ENCODE data around the gene DPH2.

DNA sequence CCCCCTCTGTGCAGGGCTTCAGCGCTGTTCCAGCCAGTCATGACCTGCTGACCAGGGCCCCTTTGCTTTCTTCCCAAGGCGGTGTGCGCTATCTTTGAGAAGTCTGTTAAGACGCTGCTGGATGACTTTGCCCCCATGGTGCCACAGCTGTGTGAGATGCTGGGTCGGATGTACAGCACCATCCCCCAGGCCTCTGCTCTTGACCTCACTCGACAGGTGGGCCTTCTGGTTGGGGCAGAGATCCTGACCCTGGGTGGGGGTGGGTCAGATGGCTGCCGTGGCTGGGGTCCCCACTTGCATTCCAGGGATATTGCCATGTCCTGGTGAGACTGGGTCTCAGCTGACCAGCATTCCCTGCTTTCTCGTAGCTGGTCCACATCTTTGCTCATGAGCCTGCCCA lies 9.0 kb upstream of the DPH2 start:
- no peak for TF ChIP-seq POLR2A (IDR thresholded peaks at IDR 0.05)
- TF ChIP-seq, protein P1, sequence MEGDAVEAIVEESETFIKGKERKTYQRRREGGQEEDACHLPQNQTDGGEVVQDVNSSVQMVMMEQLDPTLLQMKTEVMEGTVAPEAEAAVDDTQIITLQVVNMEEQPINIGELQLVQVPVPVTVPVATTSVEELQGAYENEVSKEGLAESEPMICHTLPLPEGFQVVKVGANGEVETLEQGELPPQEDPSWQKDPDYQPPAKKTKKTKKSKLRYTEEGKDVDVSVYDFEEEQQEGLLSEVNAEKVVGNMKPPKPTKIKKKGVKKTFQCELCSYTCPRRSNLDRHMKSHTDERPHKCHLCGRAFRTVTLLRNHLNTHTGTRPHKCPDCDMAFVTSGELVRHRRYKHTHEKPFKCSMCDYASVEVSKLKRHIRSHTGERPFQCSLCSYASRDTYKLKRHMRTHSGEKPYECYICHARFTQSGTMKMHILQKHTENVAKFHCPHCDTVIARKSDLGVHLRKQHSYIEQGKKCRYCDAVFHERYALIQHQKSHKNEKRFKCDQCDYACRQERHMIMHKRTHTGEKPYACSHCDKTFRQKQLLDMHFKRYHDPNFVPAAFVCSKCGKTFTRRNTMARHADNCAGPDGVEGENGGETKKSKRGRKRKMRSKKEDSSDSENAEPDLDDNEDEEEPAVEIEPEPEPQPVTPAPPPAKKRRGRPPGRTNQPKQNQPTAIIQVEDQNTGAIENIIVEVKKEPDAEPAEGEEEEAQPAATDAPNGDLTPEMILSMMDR (IDR thresholded peaks at IDR 0.05): no peak

Measured in right lobe of liver (tissue), 4 donors.